Measurements from ENCODE around the gene PTPRM.

Gene PTPRM

GRCh38 chr18:8011906-8012305 is 444.8 kb downstream of the PTPRM start:
- no peak for FAIRE-seq
- DNase-seq (ENCODE audit: insufficient read length), result no peak
- no peak for TF ChIP-seq POLR2AphosphoS5 (IDR thresholded peaks at IDR 0.05; ENCODE audit: low read depth, low read length)
- no peak for TF ChIP-seq POLR2A (IDR thresholded peaks at IDR 0.05; ENCODE audit: low read depth, low read length)
- no peak for TF ChIP-seq TAF1 (IDR thresholded peaks at IDR 0.05; ENCODE audit: borderline replicate concordance, low read depth, low read length)

GRCh38 chr18:8018701-8019331 is 451.7 kb downstream of the PTPRM start:
- FAIRE-seq (no peak), DNase-seq (ENCODE audit: insufficient read length) (no peak)
- TF ChIP-seq TAF1 (IDR thresholded peaks at IDR 0.05; ENCODE audit: borderline replicate concordance, low read depth, low read length) (no peak), POLR2AphosphoS5 (IDR thresholded peaks at IDR 0.05; ENCODE audit: low read depth, low read length) (no peak), POLR2A (IDR thresholded peaks at IDR 0.05; ENCODE audit: low read depth, low read length) (no peak)

- TF ChIP-seq TAF1 (IDR thresholded peaks at IDR 0.05; ENCODE audit: borderline replicate concordance, low read depth, low read length) (no peak), POLR2AphosphoS5 (IDR thresholded peaks at IDR 0.05; ENCODE audit: low read depth, low read length) (no peak), POLR2A (IDR thresholded peaks at IDR 0.05; ENCODE audit: low read depth, low read length) (no peak)
- DNase-seq (ENCODE audit: insufficient read length) (no peak), FAIRE-seq (no peak)
These were observed 452.5 kb downstream of the PTPRM start for GRCh38 chr18:8019600-8019999.

GRCh38 chr18:8020132-8020846 is 453.2 kb downstream of the PTPRM start:
- no peak for DNase-seq (ENCODE audit: insufficient read length)
- no peak for FAIRE-seq
- TF ChIP-seq POLR2AphosphoS5 (IDR thresholded peaks at IDR 0.05; ENCODE audit: low read depth, low read length), result no peak
- no peak for TF ChIP-seq POLR2A (IDR thresholded peaks at IDR 0.05; ENCODE audit: low read depth, low read length)
- TF ChIP-seq TAF1 (IDR thresholded peaks at IDR 0.05; ENCODE audit: borderline replicate concordance, low read depth, low read length), result no peak

GRCh38 chr18:8029061-8029460 is 461.9 kb downstream of the PTPRM start:
- no peak for DNase-seq (ENCODE audit: insufficient read length)
- FAIRE-seq, result no peak
- TF ChIP-seq TAF1 (IDR thresholded peaks at IDR 0.05; ENCODE audit: borderline replicate concordance, low read depth, low read length) (no peak), POLR2AphosphoS5 (IDR thresholded peaks at IDR 0.05; ENCODE audit: low read depth, low read length) (no peak), POLR2A (IDR thresholded peaks at IDR 0.05; ENCODE audit: low read depth, low read length) (no peak)

- FAIRE-seq (no peak), DNase-seq (ENCODE audit: insufficient read length) (no peak)
- TF ChIP-seq TAF1 (IDR thresholded peaks at IDR 0.05; ENCODE audit: borderline replicate concordance, low read depth, low read length) (no peak), POLR2AphosphoS5 (IDR thresholded peaks at IDR 0.05; ENCODE audit: low read depth, low read length) (no peak), POLR2A (IDR thresholded peaks at IDR 0.05; ENCODE audit: low read depth, low read length) (no peak)
These were observed 462.6 kb downstream of the PTPRM start for GRCh38 chr18:8029731-8030130.

GRCh38 chr18:8030201-8030600 is 463.1 kb downstream of the PTPRM start:
- no peak for FAIRE-seq
- TF ChIP-seq POLR2AphosphoS5 (IDR thresholded peaks at IDR 0.05; ENCODE audit: low read depth, low read length), result no peak
- no peak for TF ChIP-seq POLR2A (IDR thresholded peaks at IDR 0.05; ENCODE audit: low read depth, low read length)
- TF ChIP-seq TAF1 (IDR thresholded peaks at IDR 0.05; ENCODE audit: borderline replicate concordance, low read depth, low read length), result no peak
- DNase-seq (ENCODE audit: insufficient read length), result no peak

GRCh38 chr18:8031496-8031895 is 464.4 kb downstream of the PTPRM start:
- no peak for DNase-seq (ENCODE audit: insufficient read length)
- TF ChIP-seq POLR2A (IDR thresholded peaks at IDR 0.05; ENCODE audit: low read depth, low read length), result no peak
- no peak for TF ChIP-seq POLR2AphosphoS5 (IDR thresholded peaks at IDR 0.05; ENCODE audit: low read depth, low read length)
- TF ChIP-seq TAF1 (IDR thresholded peaks at IDR 0.05; ENCODE audit: borderline replicate concordance, low read depth, low read length), result no peak
- FAIRE-seq, result no peak

- FAIRE-seq (no peak), DNase-seq (ENCODE audit: insufficient read length) (no peak)
- no peak for TF ChIP-seq POLR2AphosphoS5 (IDR thresholded peaks at IDR 0.05; ENCODE audit: low read depth, low read length)
- no peak for TF ChIP-seq POLR2A (IDR thresholded peaks at IDR 0.05; ENCODE audit: low read depth, low read length)
- no peak for TF ChIP-seq TAF1 (IDR thresholded peaks at IDR 0.05; ENCODE audit: borderline replicate concordance, low read depth, low read length)
These were observed 467.6 kb downstream of the PTPRM start for GRCh38 chr18:8034674-8035073.

- FAIRE-seq, result no peak
These were observed 469.4 kb downstream of the PTPRM start for GRCh38 chr18:8036551-8036950.

GRCh38 chr18:8037296-8037695 is 470.2 kb downstream of the PTPRM start:
- FAIRE-seq (no peak), DNase-seq (ENCODE audit: insufficient read length) (no peak)
- TF ChIP-seq POLR2AphosphoS5 (IDR thresholded peaks at IDR 0.05; ENCODE audit: low read depth, low read length) (no peak), TAF1 (IDR thresholded peaks at IDR 0.05; ENCODE audit: borderline replicate concordance, low read depth, low read length) (no peak), POLR2A (IDR thresholded peaks at IDR 0.05; ENCODE audit: low read depth, low read length) (no peak)

More at GRCh38 chr18:8036551-8036950, 469.4 kb downstream of the PTPRM start:
- TF ChIP-seq TAF1 (IDR thresholded peaks at IDR 0.05; ENCODE audit: borderline replicate concordance, low read depth, low read length), result no peak
- TF ChIP-seq POLR2A (IDR thresholded peaks at IDR 0.05; ENCODE audit: low read depth, low read length), result no peak
- TF ChIP-seq POLR2AphosphoS5 (IDR thresholded peaks at IDR 0.05; ENCODE audit: low read depth, low read length), result no peak
- DNase-seq (ENCODE audit: insufficient read length), result no peak

- TF ChIP-seq TAF1 (IDR thresholded peaks at IDR 0.05; ENCODE audit: borderline replicate concordance, low read depth, low read length) (no peak), POLR2AphosphoS5 (IDR thresholded peaks at IDR 0.05; ENCODE audit: low read depth, low read length) (no peak), POLR2A (IDR thresholded peaks at IDR 0.05; ENCODE audit: low read depth, low read length) (no peak)
- no peak for FAIRE-seq
- DNase-seq (ENCODE audit: insufficient read length), result no peak
These were observed 472.9 kb downstream of the PTPRM start for GRCh38 chr18:8040021-8040420.

Measured in GM12892 (cell line).